NCI-H2029 treated with DMSO at 0.1 percent for 48 hours (cell line): ENCODE data around the gene TSR3.

Experiments
- DNase-seq: peaks from one replicate; lab custom pipeline; 2025; lab: John Stamatoyannopoulos, UW

TSR3 gene

GRCh38 chr16:1377406-1378010, 25.8 kb upstream of the TSR3 start:
- DNase-seq, result no peak

GRCh38 chr16:1375741-1376410, 24.2 kb upstream of the TSR3 start:
- no peak for DNase-seq

GRCh38 chr16:1375298-1375640, 23.6 kb upstream of the TSR3 start:
- DNase-seq, result no peak

GRCh38 chr16:1374418-1375297, 23.0 kb upstream of the TSR3 start:
- DNase-seq, result no peak

- DNase-seq, result no peak
Measured at GRCh38 chr16:1372292-1372950, 20.7 kb upstream of the TSR3 start.

GRCh38 chr16:1371054-1371978, 19.6 kb upstream of the TSR3 start:
- DNase-seq, result no peak

- DNase-seq, result no peak
Measured at GRCh38 chr16:1367486-1368174, 16.0 kb upstream of the TSR3 start.

GRCh38 chr16:1366712-1367299, 15.1 kb upstream of the TSR3 start:
- peak; percentile 10 for DNase-seq

GRCh38 chr16:1366060-1366711, 14.5 kb upstream of the TSR3 start:
- DNase-seq, result no peak

- no peak for DNase-seq
Measured at GRCh38 chr16:1364510-1364909, 12.8 kb upstream of the TSR3 start.

GRCh38 chr16:1363501-1364041, 11.9 kb upstream of the TSR3 start:
- no peak for DNase-seq

GRCh38 chr16:1362807-1363206, 11.1 kb upstream of the TSR3 start:
- no peak for DNase-seq

GRCh38 chr16:1361685-1362360, 10.1 kb upstream of the TSR3 start:
- DNase-seq, result no peak

- DNase-seq, result no peak
Measured at GRCh38 chr16:1357906-1358566, 6.4 kb upstream of the TSR3 start.

GRCh38 chr16:1356061-1356900, 4.6 kb upstream of the TSR3 start:
- no peak for DNase-seq

- no peak for DNase-seq
Measured at GRCh38 chr16:1355591-1355990, 3.9 kb upstream of the TSR3 start.

GRCh38 chr16:1354815-1355540, 3.3 kb upstream of the TSR3 start:
- DNase-seq, result no peak
